Activated T-cell treated with anti-CD3 and anti-CD28 coated beads for 1 hour (primary cell): Measurements from ENCODE around the gene KRTAP10-11.

Experiments
- DNase-seq: peaks from one replicate; pipeline ENCODE4 v3.0.0-alpha.2; 2020; ENCODE audit warnings: low read depth

KRTAP10-11 gene

GRCh38 chr21:44695641-44696040 lies 49.4 kb downstream of the KRTAP10-11 start:
- DNase-seq, result no peak

GRCh38 chr21:44696572-44696971 lies 50.4 kb downstream of the KRTAP10-11 start:
- no peak for DNase-seq
